ENCODE measurements around the gene RASAL3. TPM values are rescaled to one million over a fixed set of nuclear protein-coding genes. Genes with fewer than 3 reads are reported as not detected.
"Not testable (repeated sequence)": the region's sequence is repeated elsewhere in the genome, so short reads cannot be mapped to it uniquely, and the experiment has no call there.

The RASAL3 gene
- polyA plus RNA-seq, 1 donor: 1.1 TPM

DNA sequence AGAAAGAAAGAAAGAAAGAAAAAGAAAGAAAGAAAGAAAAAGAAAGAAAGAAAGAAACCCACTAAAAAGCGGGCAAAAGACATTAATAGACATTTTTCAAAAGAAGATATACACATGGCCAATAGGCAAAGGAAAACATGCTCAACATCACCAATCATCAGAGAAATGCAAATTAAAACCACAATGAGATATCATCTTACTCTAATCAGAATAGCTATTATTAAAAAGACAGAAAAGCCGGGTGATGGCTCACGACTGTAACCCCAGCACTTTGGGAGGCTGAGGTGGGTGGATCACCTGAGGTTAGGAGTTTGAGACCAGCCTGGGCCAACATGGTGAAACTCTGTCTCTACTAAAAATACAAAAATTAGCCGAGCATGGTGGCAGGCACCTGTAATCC lies 9.5 kb upstream of the RASAL3 start:
- not testable (repeated sequence) for DNase-seq

DNA sequence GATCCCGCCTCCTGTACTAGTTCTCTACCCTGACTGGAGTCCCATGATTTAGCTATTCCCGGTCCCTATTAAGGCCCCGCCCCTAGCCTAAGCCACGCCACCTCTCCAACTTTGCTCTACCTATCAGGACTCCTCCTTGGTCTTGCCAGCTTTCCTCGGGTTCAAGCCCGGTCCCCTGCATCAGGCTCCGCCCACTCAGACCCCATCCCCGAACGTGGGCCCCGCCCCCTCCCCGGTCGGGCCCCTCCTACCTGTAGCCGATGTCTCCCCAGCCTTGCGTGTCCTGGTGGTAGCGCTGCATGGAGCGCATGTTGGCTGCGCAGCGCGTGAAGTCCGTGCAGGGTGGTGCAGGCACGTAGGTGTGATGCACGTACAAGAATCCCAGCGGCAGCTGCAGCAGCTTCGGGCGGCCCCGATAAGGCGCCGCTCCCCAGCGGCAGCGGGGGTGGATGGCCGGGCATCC lies 7.3 kb upstream of the RASAL3 start:
- DNase-seq: no peak

DNA sequence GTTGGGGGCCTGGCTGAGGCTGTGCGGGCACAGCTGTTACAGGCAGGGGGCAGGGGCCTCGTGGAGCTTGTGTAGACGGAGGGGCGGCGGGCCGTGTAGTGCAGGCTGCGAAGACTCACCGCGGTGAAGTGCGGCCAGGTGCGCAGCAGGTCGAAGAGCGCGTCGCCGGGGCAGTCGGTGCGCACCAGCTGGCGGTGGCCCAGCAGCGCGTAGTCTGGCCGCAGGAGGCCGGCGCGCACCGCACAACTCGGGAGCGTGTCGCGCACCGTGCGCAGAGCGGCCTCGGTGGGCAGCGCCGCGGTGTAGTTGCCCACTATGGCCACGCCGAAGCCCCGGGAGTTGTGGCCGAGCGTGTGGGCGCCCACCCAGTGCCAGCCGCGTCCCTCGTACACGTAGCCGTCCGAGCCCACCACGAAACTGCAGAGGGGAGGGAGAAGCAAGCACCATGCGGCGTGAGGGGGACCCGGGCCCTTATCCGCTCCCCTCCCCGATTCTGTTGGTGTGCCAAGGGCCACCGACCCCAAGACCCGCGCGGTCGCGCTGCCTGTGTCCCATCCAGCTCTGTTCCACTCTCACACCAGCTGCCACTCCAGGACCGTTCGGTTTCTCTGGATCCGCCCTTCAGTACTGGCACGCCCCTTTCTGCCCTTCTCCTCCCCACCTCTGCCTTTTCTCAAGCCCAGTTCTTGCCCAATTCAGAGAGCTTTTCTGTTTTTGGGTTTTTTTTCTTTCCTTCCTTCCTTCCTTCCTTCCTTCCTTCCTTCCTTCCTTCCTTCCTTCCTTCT lies 5.4 kb upstream of the RASAL3 start:
- no peak for DNase-seq

- no peak for DNase-seq
Measured at GRCh38 chr19:15468675-15469512, 4.5 kb upstream of the RASAL3 start.

DNA sequence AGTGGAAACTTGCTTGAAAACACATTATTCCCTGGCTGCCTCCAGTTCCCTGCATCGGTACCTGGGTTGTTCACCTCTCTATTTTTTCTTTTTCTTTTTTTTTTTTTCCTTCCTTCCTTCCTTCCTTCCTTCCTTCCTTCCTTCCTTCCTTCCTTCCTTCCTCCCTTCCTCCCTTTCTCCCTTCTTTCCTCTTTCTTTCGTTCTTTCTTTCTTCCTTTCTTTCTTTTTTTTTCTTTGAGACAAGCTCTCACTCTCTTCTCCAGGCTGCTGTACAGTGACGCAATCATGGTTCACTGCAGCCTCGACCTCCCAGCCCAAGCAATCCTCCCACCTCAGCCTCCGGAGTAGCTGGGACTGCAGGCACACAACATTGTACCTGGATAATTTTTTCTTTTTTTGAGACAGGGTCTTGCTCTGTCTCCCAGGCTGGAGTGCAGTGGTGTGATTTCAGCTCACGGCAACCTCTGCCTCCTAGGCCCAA lies 3.4 kb upstream of the RASAL3 start:
- DNase-seq: no peak

- DNase-seq: no peak
Measured at GRCh38 chr19:15466851-15467733, 2.7 kb upstream of the RASAL3 start.

- DNase-seq: no peak
Measured at GRCh38 chr19:15463861-15464371, 428 bp downstream of the RASAL3 start.

DNA sequence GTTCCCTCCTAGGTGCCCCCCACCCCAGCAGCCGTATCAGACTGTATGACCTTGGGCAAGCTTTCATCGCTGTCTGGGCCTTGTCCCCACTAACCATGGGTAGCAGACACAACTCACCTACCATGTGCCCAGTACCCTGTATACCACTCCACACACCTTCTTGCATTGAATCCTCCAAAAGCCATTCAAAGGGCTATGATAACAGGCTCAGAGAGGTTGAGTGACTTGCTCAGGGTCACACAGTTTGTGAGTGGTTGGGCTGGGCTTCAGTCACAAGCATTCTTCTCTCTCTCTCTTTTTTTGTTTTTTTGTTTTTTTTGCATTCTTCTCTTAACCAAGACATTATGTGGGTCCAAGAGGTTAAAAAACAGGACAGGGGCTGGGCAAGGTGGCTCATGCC lies 2.6 kb downstream of the RASAL3 start:
- no peak for DNase-seq

- DNase-seq: no peak
Measured at GRCh38 chr19:15457701-15458484, 6.5 kb downstream of the RASAL3 start.

DNA sequence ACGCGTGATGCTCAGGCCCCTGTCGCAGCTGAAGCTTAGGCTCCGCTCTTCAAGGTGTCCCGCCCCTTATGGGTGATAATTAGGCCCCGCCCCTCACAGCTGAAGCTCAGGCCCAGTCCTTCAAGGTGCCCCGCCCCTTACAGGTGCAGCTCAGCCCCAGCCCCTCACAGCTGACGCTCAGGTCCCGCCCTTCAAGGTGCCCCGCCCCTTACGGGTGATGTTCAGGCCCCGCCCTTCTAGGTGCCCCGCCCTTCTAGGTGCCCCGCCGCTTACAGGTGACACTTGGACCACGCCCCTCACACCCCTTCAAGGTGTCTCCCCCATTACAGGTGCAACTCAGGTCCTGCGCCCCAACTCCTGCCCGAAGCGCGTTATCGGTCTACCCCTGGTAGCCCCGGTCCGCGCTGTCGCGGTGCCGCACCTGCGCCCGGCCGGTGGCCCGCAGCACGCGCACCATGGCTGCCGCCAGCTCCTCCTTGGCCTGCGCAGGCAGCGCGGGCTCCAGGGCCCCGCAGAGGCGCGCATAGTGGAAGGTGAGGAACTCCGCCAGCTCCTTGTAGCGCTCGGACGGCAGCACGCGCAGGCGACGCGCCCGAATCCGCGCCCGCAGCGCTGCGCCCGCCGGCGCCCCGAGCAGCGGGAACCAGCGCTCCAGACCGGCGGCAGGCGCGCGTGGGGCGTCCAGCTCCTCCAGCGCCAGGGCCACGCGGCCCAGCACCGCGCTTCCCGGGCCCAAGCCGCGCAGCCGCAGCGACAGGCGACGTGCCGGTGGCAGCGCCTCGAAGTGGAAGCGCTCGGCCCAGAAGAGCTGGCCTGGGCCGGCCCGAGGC lies 7.3 kb downstream of the RASAL3 start:
- no peak for DNase-seq

DNA sequence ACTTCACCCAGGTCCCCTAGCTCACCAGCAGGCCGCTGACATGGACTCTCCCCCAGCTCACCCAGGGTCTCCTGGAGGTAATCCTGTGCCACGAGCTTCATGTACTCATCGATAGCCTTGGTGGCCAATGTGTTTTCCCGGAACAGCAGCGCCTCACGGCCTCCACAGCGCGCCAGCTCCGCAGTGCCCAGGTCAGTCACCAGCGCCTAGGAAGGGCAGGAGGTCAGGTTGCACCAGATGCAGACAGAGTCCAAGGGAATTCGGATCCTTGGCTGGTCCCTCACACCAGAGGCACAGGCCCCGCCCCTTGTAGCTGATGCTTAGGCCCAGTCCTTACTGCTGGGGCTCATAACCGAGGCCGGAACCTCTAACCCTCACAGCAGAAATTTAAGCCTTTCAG lies 7.9 kb downstream of the RASAL3 start:
- DNase-seq: no peak

DNA sequence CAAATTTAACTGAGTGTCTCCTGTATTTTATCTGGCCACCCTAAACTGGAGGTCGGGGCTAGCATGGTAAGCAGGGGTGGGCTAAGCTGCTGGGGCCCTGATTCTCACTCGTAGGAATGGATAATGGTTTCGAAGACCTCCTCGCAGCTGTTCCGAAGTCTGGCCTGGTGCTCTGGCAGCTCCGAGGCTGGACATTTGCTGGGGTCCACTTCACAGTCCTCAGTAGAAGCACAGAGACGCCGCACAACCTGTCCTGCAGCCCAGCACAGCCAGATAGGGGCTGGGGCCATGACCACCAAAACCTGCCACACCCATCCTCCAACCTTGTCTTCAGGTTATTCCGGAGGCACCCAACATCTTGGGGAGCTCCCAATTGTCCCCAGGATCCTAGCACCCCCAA lies 8.3 kb downstream of the RASAL3 start:
- DNase-seq: no peak

DNA sequence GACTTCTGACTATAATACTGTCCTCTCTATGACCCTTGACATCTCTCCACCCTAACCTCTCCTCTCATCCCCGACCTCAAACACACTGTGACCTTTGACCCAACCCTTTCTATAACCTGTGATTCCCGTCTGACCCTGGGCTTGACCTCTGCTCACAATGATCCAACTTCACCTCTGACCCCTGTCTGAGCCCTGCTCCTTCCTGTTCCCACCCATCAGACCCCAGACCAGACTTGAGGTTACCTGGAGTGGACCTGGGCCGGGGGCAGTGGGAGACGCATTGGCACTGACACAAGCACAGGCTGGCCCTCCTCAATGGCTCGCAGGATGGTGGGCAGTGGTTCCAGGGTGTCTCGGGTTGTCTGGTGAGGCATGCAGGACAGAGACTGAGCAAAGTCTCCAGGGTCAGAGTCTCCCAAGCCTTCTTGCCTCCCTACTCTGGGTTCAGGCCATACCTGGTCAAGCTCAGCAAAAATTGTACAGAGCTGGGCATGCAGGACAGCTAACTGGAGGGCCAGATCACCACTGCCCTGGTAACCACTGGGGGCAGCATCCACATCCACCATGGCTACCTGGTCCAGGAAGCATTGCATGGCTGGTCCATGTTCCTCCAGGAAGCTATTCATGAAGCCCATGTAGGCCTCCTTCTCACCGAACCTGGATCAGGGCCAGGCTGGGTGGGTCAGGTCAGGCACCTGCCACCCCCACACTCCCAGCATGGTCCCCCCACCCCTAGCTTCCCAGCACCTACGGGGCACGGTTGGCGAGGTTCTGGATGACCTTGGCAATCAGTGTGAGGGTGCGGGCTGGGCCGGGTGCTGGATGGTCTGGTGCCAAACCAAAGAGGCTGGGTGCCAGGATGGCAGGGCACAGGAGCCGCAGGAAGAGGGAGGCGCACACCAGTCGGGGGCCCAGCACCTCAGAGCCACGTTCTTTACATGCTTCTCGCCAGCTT lies 10.2 kb downstream of the RASAL3 start:
- DNase-seq: no peak

DNA sequence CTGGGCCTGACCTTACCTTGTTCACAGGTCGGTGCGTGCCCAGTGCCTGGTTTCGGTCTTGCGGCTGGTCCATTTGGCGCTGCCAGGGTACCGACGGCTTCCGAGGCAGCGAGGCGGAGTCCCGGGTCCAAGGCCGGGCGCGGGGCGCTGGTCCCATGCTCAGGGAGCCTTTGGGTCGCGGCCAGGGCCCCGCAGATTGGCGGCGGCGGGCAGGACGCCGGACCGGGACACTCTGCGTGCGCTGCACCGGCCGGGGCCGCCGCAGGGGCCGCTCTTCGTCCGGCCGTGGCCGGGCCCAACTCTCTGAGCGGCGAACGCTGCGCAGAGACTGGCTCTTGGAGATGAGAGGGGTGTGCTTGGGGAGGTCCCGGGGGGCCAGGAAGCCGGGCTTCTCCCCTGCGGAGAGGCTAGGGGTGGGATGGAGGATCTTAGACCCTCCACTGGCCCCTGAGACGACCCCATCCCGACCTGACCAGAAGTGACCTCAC lies 11.2 kb downstream of the RASAL3 start:
- no peak for DNase-seq

GRCh38 chr19:15452111-15453047 lies 12.0 kb downstream of the RASAL3 start:
- peak; percentile 77 for DNase-seq

- no peak for DNase-seq
Measured at GRCh38 chr19:15450528-15450890, 13.8 kb downstream of the RASAL3 start.
